ENCODE data around the gene TCF12.

TCF12 gene

GRCh38 chr15:57307527-57308169, 389.2 kb downstream of the TCF12 start:
- DNase-seq, result no peak

GRCh38 chr15:57308170-57308545, 389.7 kb downstream of the TCF12 start:
- no peak for DNase-seq

GRCh38 chr15:57309856-57310760, 391.7 kb downstream of the TCF12 start:
- no peak for DNase-seq

GRCh38 chr15:57310876-57311275, 392.4 kb downstream of the TCF12 start:
- DNase-seq, result no peak

GRCh38 chr15:57312006-57312317, 393.5 kb downstream of the TCF12 start:
- no peak for DNase-seq

- DNase-seq, result no peak
These were observed 394.1 kb downstream of the TCF12 start for GRCh38 chr15:57312318-57313133.

GRCh38 chr15:57313134-57313483, 394.7 kb downstream of the TCF12 start:
- DNase-seq, result no peak

GRCh38 chr15:57314221-57314620, 395.8 kb downstream of the TCF12 start:
- no peak for DNase-seq

- no peak for DNase-seq
These were observed 398.0 kb downstream of the TCF12 start for GRCh38 chr15:57316451-57316850.

- DNase-seq, result no peak
These were observed 400.9 kb downstream of the TCF12 start for GRCh38 chr15:57319226-57319918.

- no peak for DNase-seq
These were observed 401.6 kb downstream of the TCF12 start for GRCh38 chr15:57319919-57320560.

- no peak for DNase-seq
These were observed 402.3 kb downstream of the TCF12 start for GRCh38 chr15:57320631-57321220.

- no peak for DNase-seq
These were observed 403.0 kb downstream of the TCF12 start for GRCh38 chr15:57321485-57321884.

GRCh38 chr15:57321973-57322601, 403.6 kb downstream of the TCF12 start:
- no peak for DNase-seq

GRCh38 chr15:57322602-57323250, 404.3 kb downstream of the TCF12 start:
- no peak for DNase-seq

- no peak for DNase-seq
These were observed 404.9 kb downstream of the TCF12 start for GRCh38 chr15:57323299-57323805.

- DNase-seq, result no peak
These were observed 405.6 kb downstream of the TCF12 start for GRCh38 chr15:57323806-57324589.

- no peak for DNase-seq
These were observed 406.1 kb downstream of the TCF12 start for GRCh38 chr15:57324590-57324890.

GRCh38 chr15:57324944-57325679, 406.7 kb downstream of the TCF12 start:
- no peak for DNase-seq

GRCh38 chr15:57326196-57326595, 407.8 kb downstream of the TCF12 start:
- DNase-seq, result no peak

Measured in stimulated activated naive CD4-positive, alpha-beta T cell treated with Interleukin-2 at 50 U/mL for 16 hours (primary cell).